PC-9 (cell line): ENCODE results near the gene SETBP1. TPM values are rescaled to one million over a fixed set of nuclear protein-coding genes. Genes with fewer than 3 reads are reported as not detected.

Experiments used
- BruUV-seq: library from RNA; stranded (reverse); fragments of 400-500 nt; replicated peaks from 2 replicates; lab custom pipeline; 2021; lab: Mats Ljungman, UMichigan
- CTCF ChIA-PET: fragments of 300-600 bp; sonication (Branson Sonifier 250); formaldehyde crosslinking; loops from one replicate; lab custom pipeline; 2022; ENCODE audit warnings: antibody characterized with exemption; lab: Charles Lee
- POLR2A ChIA-PET: fragments of 300-600 bp; sonication (Branson Sonifier 250); formaldehyde crosslinking; loops from one replicate; lab custom pipeline; 2022; ENCODE audit warnings: antibody characterized with exemption; ENCODE audit not compliant: unreplicated experiment; lab: Charles Lee
- DNase-seq, 2 experiments: peaks; one replicate each; pipeline versions ENCODE4 v3.0.0 to v3.0.0-alpha.2; 2015 to 2022; ENCODE audit warnings: mixed read lengths in 1 of 2
- H2AFZ ChIP-seq: fragments of 200-600 bp; sonication (generic); 2 replicates; pipeline ENCODE4 v1.8.1; 2017; ENCODE audit warnings: antibody characterized with exemption
- H3F3A ChIP-seq: fragments of 200-600 bp; sonication (generic); 2 replicates; pipeline ENCODE4 v1.8.1; 2017; ENCODE audit warnings: antibody characterized with exemption, mild to moderate bottlenecking, low read depth; ENCODE audit not compliant: insufficient read depth
- H3K27ac ChIP-seq: fragments of 200-600 bp; sonication (generic); 2 replicates; pipeline ENCODE4 v1.6.1; 2016; ENCODE audit warnings: mixed run types
- H3K27me3 ChIP-seq: fragments of 200-600 bp; sonication (generic); 2 replicates; pipeline ENCODE4 v1.6.1; 2016; ENCODE audit warnings: low read depth, mixed run types; ENCODE audit not compliant: insufficient read depth
- H3K36me3 ChIP-seq: fragments of 200-600 bp; sonication (generic); 2 replicates; pipeline ENCODE4 v1.6.1; 2016; ENCODE audit warnings: low read depth, mixed run types
- H3K4me1 ChIP-seq: fragments of 200-600 bp; sonication (generic); replicated peaks from 2 replicates; pipeline ENCODE4 v1.6.1; 2016; ENCODE audit warnings: mixed run types; ENCODE audit not compliant: insufficient read depth
- H3K4me2 ChIP-seq: fragments of 200-600 bp; sonication (generic); 2 replicates; pipeline ENCODE4 v1.6.1; 2017; ENCODE audit warnings: mixed run types
- H3K4me3 ChIP-seq: fragments of 200-600 bp; sonication (generic); 2 replicates; pipeline ENCODE4 v1.6.1; 2016; ENCODE audit warnings: mixed run types
- H3K79me2 ChIP-seq: fragments of 200-600 bp; sonication (generic); 2 replicates; pipeline ENCODE4 v1.6.1; 2017; ENCODE audit warnings: low read depth, mixed run types
- H3K9me2 ChIP-seq: fragments of 200-600 bp; sonication (generic); 2 replicates; pipeline ENCODE4 v1.8.1; 2017; ENCODE audit warnings: mild to moderate bottlenecking; ENCODE audit not compliant: insufficient read depth
- H3K9me3 ChIP-seq: fragments of 200-600 bp; sonication (generic); 2 replicates; pipeline ENCODE4 v1.8.1; 2016; ENCODE audit warnings: low read depth; ENCODE audit not compliant: insufficient read depth
- H4K20me1 ChIP-seq: fragments of 200-600 bp; sonication (generic); 2 replicates; pipeline ENCODE4 v1.8.1; 2017; ENCODE audit not compliant: insufficient read depth
- EZH2 ChIP-seq: fragments of 200-600 bp; sonication (generic); IDR thresholded peaks from 2 replicates; pipeline ENCODE4 v1.8.0; 2017; ENCODE audit warnings: antibody characterized with exemption, low read depth
- intact Hi-C: fragments of 100-400 bp; cut with micrococcal nuclease; formaldehyde crosslinking; loops from one replicate; pipeline ENCODE4 v1.10.0; 2022; ENCODE audit not compliant: unreplicated experiment
- total RNA-seq: library from RNA; stranded (reverse); gene quantifications from 2 replicates; pipeline ENCODE4 v1.2.3, GENCODE V29; 2021
- TF ChIP-seq, protein P1 (sequence below): fragments of 200-600 bp; sonication (generic); conservative IDR thresholded peaks from 2 replicates; pipeline ENCODE4 v1.6.1; 2017; ENCODE audit warnings: mixed run types, antibody characterized with exemption, mild to moderate bottlenecking, moderate library complexity

The SETBP1 gene
- total RNA-seq, 1 experiment from 2014 or later, result 9.0 TPM

DNA sequence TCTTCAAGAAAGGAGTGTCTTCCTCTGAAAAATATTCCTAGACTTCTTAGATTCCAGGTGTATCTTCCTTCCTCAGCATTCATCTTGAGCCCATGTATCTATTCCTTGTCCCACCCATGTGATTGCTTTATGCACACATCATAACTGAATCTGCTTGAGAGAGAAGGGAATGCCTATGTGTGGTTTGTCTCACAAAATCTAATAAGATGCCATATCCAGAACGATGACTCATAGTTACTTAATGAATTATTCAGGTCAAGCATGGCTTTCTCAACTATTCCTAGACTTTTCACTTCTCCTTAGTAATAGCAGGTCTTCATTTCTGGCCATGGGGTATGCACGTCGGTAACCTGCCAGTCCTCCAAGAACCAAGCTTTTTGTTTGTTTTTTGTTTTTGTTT is 121.8 kb downstream of the SETBP1 start:
- Histone ChIP-seq H3K9me2 (no peaks in the 10 kb centered on the region; the same call in 1 of the 2 replicates), H3K79me2 (no peaks in the 10 kb centered on the region), H3K9me3 (no peaks in the 10 kb centered on the region), H3K27me3 (no peaks in the 10 kb centered on the region), H3F3A (no peaks in the 10 kb centered on the region), H3K27ac (no peak overlapping the region), H3K4me2 (no peak overlapping the region), H4K20me1 (no peaks in the 10 kb centered on the region), H3K36me3 (no peaks in the 10 kb centered on the region), H3K4me1 (no peaks in the 10 kb centered on the region), H3K4me3 (no peak overlapping the region), H2AFZ (no peak overlapping the region)
- no peak for DNase-seq
- ChIA-PET POLR2A (no interaction called here), CTCF (no interaction called here)
- BruUV-seq, result no TSS peak
- no peak for TF ChIP-seq EZH2
- TF ChIP-seq, protein P1, sequence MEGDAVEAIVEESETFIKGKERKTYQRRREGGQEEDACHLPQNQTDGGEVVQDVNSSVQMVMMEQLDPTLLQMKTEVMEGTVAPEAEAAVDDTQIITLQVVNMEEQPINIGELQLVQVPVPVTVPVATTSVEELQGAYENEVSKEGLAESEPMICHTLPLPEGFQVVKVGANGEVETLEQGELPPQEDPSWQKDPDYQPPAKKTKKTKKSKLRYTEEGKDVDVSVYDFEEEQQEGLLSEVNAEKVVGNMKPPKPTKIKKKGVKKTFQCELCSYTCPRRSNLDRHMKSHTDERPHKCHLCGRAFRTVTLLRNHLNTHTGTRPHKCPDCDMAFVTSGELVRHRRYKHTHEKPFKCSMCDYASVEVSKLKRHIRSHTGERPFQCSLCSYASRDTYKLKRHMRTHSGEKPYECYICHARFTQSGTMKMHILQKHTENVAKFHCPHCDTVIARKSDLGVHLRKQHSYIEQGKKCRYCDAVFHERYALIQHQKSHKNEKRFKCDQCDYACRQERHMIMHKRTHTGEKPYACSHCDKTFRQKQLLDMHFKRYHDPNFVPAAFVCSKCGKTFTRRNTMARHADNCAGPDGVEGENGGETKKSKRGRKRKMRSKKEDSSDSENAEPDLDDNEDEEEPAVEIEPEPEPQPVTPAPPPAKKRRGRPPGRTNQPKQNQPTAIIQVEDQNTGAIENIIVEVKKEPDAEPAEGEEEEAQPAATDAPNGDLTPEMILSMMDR, result no peak
- intact Hi-C loops, result no loop called here

GRCh38 chr18:44803019-44803650 is 122.4 kb downstream of the SETBP1 start:
- H3K9me2 ChIP-seq, result no peaks in the 10 kb centered on the region; the same call in 1 of the 2 replicates
- TF ChIP-seq EZH2, result no peak
- TF ChIP-seq, protein P1, result no peak
- no TSS peak for BruUV-seq
- no peak overlapping the region for H3K27ac ChIP-seq
- H4K20me1 ChIP-seq, result no peaks in the 10 kb centered on the region
- H3K79me2 ChIP-seq, result no peaks in the 10 kb centered on the region
- intact Hi-C loops, result no loop called here
- ChIA-PET POLR2A (no interaction called here), CTCF (no interaction called here)
- H3K4me3 ChIP-seq, result no peak overlapping the region
- H2AFZ ChIP-seq, result no peak overlapping the region
- H3K9me3 ChIP-seq, result no peaks in the 10 kb centered on the region
- H3K36me3 ChIP-seq, result no peaks in the 10 kb centered on the region
- no peaks in the 10 kb centered on the region for H3F3A ChIP-seq
- no peak for DNase-seq
- H3K4me2 ChIP-seq, result no peak overlapping the region
- no peaks in the 10 kb centered on the region for H3K4me1 ChIP-seq
- H3K27me3 ChIP-seq, result no peaks in the 10 kb centered on the region

DNA sequence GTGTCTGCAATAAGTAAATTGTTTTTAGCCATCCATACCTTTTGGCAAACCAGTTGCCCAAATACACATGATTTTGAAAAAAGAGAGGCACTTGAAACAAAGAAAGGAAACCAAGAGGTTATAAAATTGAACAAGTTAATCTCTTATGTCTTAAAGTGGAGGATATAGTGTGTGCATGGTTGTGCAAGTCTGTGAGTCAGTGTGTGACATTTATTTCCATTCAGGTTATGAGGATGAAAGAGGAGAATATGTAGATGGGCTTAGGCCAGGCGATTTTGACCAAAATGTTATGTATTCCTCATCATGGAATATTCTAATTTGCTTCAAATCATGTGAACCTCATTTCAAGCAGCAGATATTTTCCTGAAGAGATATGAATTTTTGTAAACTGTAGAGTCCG is 123.3 kb downstream of the SETBP1 start:
- no peak for DNase-seq
- no peak overlapping the region for H3K4me3 ChIP-seq
- H3K4me2 ChIP-seq, result no peak overlapping the region
- H3K27ac ChIP-seq, result no peak overlapping the region
- no peaks in the 10 kb centered on the region; the same call in 1 of the 2 replicates for H3K9me2 ChIP-seq
- no peaks in the 10 kb centered on the region for H4K20me1 ChIP-seq
- no peaks in the 10 kb centered on the region for H3K79me2 ChIP-seq
- ChIA-PET CTCF (no interaction called here), POLR2A (no interaction called here)
- H3K36me3 ChIP-seq, result no peaks in the 10 kb centered on the region
- H3K4me1 ChIP-seq, result no peaks in the 10 kb centered on the region
- intact Hi-C loops, result no loop called here
- H3K9me3 ChIP-seq, result no peaks in the 10 kb centered on the region
- no peaks in the 10 kb centered on the region for H3F3A ChIP-seq
- BruUV-seq, result no TSS peak
- H3K27me3 ChIP-seq, result no peaks in the 10 kb centered on the region
- no peak overlapping the region for H2AFZ ChIP-seq
- TF ChIP-seq, protein P1, result no peak
- no peak for TF ChIP-seq EZH2
